Activated naive CD8-positive, alpha-beta T cell treated with anti-CD3 and anti-CD28 coated beads for 36 hours (primary cell): Measurements from ENCODE around the gene MFSD6. TPM values are rescaled to one million over a fixed set of nuclear protein-coding genes. Genes with fewer than 3 reads are reported as not detected.

Source experiments
- DNase-seq: peaks from one replicate; pipeline ENCODE4 v3.0.0; 2021
- H3K27ac Mint-ChIP-seq: one replicate; pipeline ENCODE4 v1.8.0; 2022; ENCODE audit warnings: mild to moderate bottlenecking, moderate library complexity, mixed read lengths
- H3K27me3 Mint-ChIP-seq: one replicate; pipeline ENCODE4 v1.8.0; 2022; ENCODE audit warnings: mild to moderate bottlenecking, mixed read lengths
- H3K36me3 Mint-ChIP-seq: one replicate; pipeline ENCODE4 v1.8.0; 2021; ENCODE audit warnings: mild to moderate bottlenecking, mixed read lengths
- H3K4me1 Mint-ChIP-seq: one replicate; pipeline ENCODE4 v1.8.0; 2021; ENCODE audit warnings: mixed read lengths
- H3K4me3 Mint-ChIP-seq: one replicate; pipeline ENCODE4 v1.8.0; 2022; ENCODE audit warnings: mild to moderate bottlenecking, moderate library complexity, mixed read lengths
- H3K9me3 Mint-ChIP-seq: one replicate; pipeline ENCODE4 v1.8.0; 2022; ENCODE audit warnings: mixed read lengths
- total RNA-seq, 2 experiments: library from RNA; stranded (reverse); gene quantifications; one replicate each; pipeline ENCODE4 v1.2.3, GENCODE V29; 2021

The MFSD6 gene
- total RNA-seq, 2 experiments from 2014 or later = 45.6 to 51.1 TPM

DNA sequence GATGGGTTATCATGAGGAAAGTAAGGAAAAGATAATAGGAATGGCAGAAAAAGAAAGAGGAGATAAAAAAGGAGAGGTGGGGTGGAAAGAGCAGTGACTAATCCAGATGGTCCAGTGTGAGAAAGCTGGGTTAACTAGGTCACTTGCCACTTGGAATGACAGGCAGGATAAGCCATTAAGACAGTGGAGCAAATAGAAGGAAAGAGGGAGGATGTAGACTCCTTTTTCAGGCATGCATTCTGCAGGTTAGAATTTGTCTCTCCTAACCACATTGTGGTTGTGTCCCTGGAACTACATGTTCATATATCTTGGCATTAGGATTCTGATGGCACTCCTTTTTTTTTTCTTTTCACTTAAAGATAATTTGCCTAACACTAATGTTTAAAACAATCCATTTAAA lies 139.7 kb downstream of the MFSD6 start:
- Mint-ChIP-seq H3K27ac (no peak overlapping the region), H3K27me3 (no peaks in the 10 kb centered on the region), H3K9me3 (no peaks in the 10 kb centered on the region), H3K36me3 (peaks cover 12% of the 10 kb centered on the region), H3K4me3 (no peak overlapping the region), H3K4me1 (peaks cover 7% of the 10 kb centered on the region)
- no peak for DNase-seq

DNA sequence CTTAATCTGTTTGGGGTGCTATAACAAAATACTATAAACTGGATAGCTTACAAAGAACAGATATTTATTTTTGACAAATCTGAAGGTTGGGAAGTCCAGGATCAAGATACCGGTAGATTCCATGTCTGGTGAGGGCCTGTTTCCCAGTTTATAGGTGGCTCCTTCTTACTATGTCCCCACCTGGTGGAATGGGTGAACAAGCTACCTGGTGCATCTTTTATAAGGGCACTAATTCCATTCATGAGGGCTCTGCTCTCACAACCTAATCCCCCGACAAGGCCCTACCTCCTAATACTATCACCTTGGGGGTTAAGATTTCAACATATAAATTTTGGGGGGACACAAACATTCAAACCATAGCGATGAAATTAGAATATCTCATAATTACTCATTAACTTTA lies 142.0 kb downstream of the MFSD6 start:
- no peak overlapping the region for H3K27ac Mint-ChIP-seq
- H3K27me3 Mint-ChIP-seq = no peaks in the 10 kb centered on the region
- H3K4me1 Mint-ChIP-seq = peaks cover 7% of the 10 kb centered on the region
- no peaks in the 10 kb centered on the region for H3K9me3 Mint-ChIP-seq
- H3K4me3 Mint-ChIP-seq = no peak overlapping the region
- H3K36me3 Mint-ChIP-seq = peaks cover 8% of the 10 kb centered on the region
- DNase-seq = no peak

Other genes starting within 250 kb of the MFSD6 start
- gene HIBCH, start 88.5 kb upstream of the MFSD6 start, total RNA-seq = 10 to 100 TPM; 21.0 to 24.7 TPM
- 1 to 10 TPM; 7.6 to 8.3 TPM for gene INPP1, start 64.8 kb upstream of the MFSD6 start, total RNA-seq
- 10 to 100 TPM; 14.5 to 15.7 TPM for gene NEMP2, start 126.4 kb downstream of the MFSD6 start, total RNA-seq
- 10 to 100 TPM; 24.9 to 33.3 TPM for gene NAB1, start 240.7 kb downstream of the MFSD6 start, total RNA-seq